PC-9 (cell line): ENCODE results near the gene PTPRO. TPM values are rescaled to one million over a fixed set of nuclear protein-coding genes. Genes with fewer than 3 reads are reported as not detected.

ENCODE experiments used
- BruUV-seq: library from RNA; stranded (reverse); fragments of 400-500 nt; replicated peaks from 2 replicates; lab custom pipeline; 2021; lab: Mats Ljungman, UMichigan
- CTCF ChIA-PET: fragments of 300-600 bp; sonication (Branson Sonifier 250); formaldehyde crosslinking; loops from one replicate; lab custom pipeline; 2022; ENCODE audit warnings: antibody characterized with exemption; lab: Charles Lee
- POLR2A ChIA-PET: fragments of 300-600 bp; sonication (Branson Sonifier 250); formaldehyde crosslinking; loops from one replicate; lab custom pipeline; 2022; ENCODE audit warnings: antibody characterized with exemption; ENCODE audit not compliant: unreplicated experiment; lab: Charles Lee
- DNase-seq, 2 experiments: peaks; one replicate each; pipeline versions ENCODE4 v3.0.0 to v3.0.0-alpha.2; 2015 to 2022; ENCODE audit warnings: mixed read lengths in 1 of 2
- H2AFZ ChIP-seq: fragments of 200-600 bp; sonication (generic); 2 replicates; pipeline ENCODE4 v1.8.1; 2017; ENCODE audit warnings: antibody characterized with exemption
- H3F3A ChIP-seq: fragments of 200-600 bp; sonication (generic); 2 replicates; pipeline ENCODE4 v1.8.1; 2017; ENCODE audit warnings: antibody characterized with exemption, mild to moderate bottlenecking, low read depth; ENCODE audit not compliant: insufficient read depth
- H3K27ac ChIP-seq: fragments of 200-600 bp; sonication (generic); 2 replicates; pipeline ENCODE4 v1.6.1; 2016; ENCODE audit warnings: mixed run types
- H3K27me3 ChIP-seq: fragments of 200-600 bp; sonication (generic); 2 replicates; pipeline ENCODE4 v1.6.1; 2016; ENCODE audit warnings: low read depth, mixed run types; ENCODE audit not compliant: insufficient read depth
- H3K36me3 ChIP-seq: fragments of 200-600 bp; sonication (generic); 2 replicates; pipeline ENCODE4 v1.6.1; 2016; ENCODE audit warnings: low read depth, mixed run types
- H3K4me1 ChIP-seq: fragments of 200-600 bp; sonication (generic); replicated peaks from 2 replicates; pipeline ENCODE4 v1.6.1; 2016; ENCODE audit warnings: mixed run types; ENCODE audit not compliant: insufficient read depth
- H3K4me2 ChIP-seq: fragments of 200-600 bp; sonication (generic); 2 replicates; pipeline ENCODE4 v1.6.1; 2017; ENCODE audit warnings: mixed run types
- H3K4me3 ChIP-seq: fragments of 200-600 bp; sonication (generic); 2 replicates; pipeline ENCODE4 v1.6.1; 2016; ENCODE audit warnings: mixed run types
- H3K79me2 ChIP-seq: fragments of 200-600 bp; sonication (generic); 2 replicates; pipeline ENCODE4 v1.6.1; 2017; ENCODE audit warnings: low read depth, mixed run types
- H3K9me2 ChIP-seq: fragments of 200-600 bp; sonication (generic); 2 replicates; pipeline ENCODE4 v1.8.1; 2017; ENCODE audit warnings: mild to moderate bottlenecking; ENCODE audit not compliant: insufficient read depth
- H3K9me3 ChIP-seq: fragments of 200-600 bp; sonication (generic); 2 replicates; pipeline ENCODE4 v1.8.1; 2016; ENCODE audit warnings: low read depth; ENCODE audit not compliant: insufficient read depth
- H4K20me1 ChIP-seq: fragments of 200-600 bp; sonication (generic); 2 replicates; pipeline ENCODE4 v1.8.1; 2017; ENCODE audit not compliant: insufficient read depth
- CTCF ChIP-seq: fragments of 200-600 bp; sonication (generic); conservative IDR thresholded peaks from 2 replicates; pipeline ENCODE4 v1.6.1; 2017; ENCODE audit warnings: mixed run types, antibody characterized with exemption, mild to moderate bottlenecking, moderate library complexity
- EZH2 ChIP-seq: fragments of 200-600 bp; sonication (generic); IDR thresholded peaks from 2 replicates; pipeline ENCODE4 v1.8.0; 2017; ENCODE audit warnings: antibody characterized with exemption, low read depth
- intact Hi-C: fragments of 100-400 bp; cut with micrococcal nuclease; formaldehyde crosslinking; loops from one replicate; pipeline ENCODE4 v1.10.0; 2022; ENCODE audit not compliant: unreplicated experiment
- total RNA-seq: library from RNA; stranded (reverse); gene quantifications from 2 replicates; pipeline ENCODE4 v1.2.3, GENCODE V29; 2021

The PTPRO gene
- total RNA-seq, 1 experiment from 2014 or later: not detected

- no TSS peak for BruUV-seq
- TF ChIP-seq EZH2: no peak
- TF ChIP-seq CTCF: no peak
- no peaks in the 10 kb centered on the region for H3K36me3 ChIP-seq
- no peaks in the 10 kb centered on the region for H3K4me1 ChIP-seq
- intact Hi-C loops: loop anchor here (10.0 kb wide), 1 partner anchor 436 kb away; no protein-coding TSS in a partner anchor
- ChIA-PET CTCF (no interaction called here), POLR2A (no interaction called here)
- no peak overlapping the region for H3K4me2 ChIP-seq
- no peak for DNase-seq
- no peaks in the 10 kb centered on the region for H4K20me1 ChIP-seq
- H3K4me3 ChIP-seq: no peak overlapping the region
- H2AFZ ChIP-seq: no peak overlapping the region
- H3K27me3 ChIP-seq: no peaks in the 10 kb centered on the region
- H3K27ac ChIP-seq: no peak overlapping the region
- no peaks in the 10 kb centered on the region for H3F3A ChIP-seq
- no peaks in the 10 kb centered on the region for H3K79me2 ChIP-seq
- no peaks in the 10 kb centered on the region for H3K9me3 ChIP-seq
- no peaks in the 10 kb centered on the region for H3K9me2 ChIP-seq
These were observed 216.6 kb downstream of the PTPRO start for GRCh38 chr12:15538881-15539280.

- Histone ChIP-seq H3K27me3 (no peaks in the 10 kb centered on the region), H3K9me2 (no peaks in the 10 kb centered on the region), H3K9me3 (no peaks in the 10 kb centered on the region), H3K79me2 (no peaks in the 10 kb centered on the region), H3K36me3 (no peaks in the 10 kb centered on the region), H3K4me3 (no peak overlapping the region), H2AFZ (no peak overlapping the region), H3K4me1 (no peaks in the 10 kb centered on the region), H3F3A (no peaks in the 10 kb centered on the region), H3K27ac (no peak overlapping the region), H4K20me1 (no peaks in the 10 kb centered on the region), H3K4me2 (no peak overlapping the region)
- intact Hi-C loops: no loop called here
- no peak for TF ChIP-seq EZH2
- TF ChIP-seq CTCF: no peak
- BruUV-seq: no TSS peak
- POLR2A ChIA-PET: no interaction called here
- CTCF ChIA-PET: interaction anchor here (0.7 kb wide), 1 partner anchor 45 kb away, joined by 3 read pairs; no protein-coding TSS in a partner anchor
- DNase-seq: no peak
These were observed 217.7 kb downstream of the PTPRO start for GRCh38 chr12:15540005-15540404.

GRCh38 chr12:15540469-15540872, 218.2 kb downstream of the PTPRO start:
- Histone ChIP-seq H3K4me3 (no peak overlapping the region), H3K36me3 (no peaks in the 10 kb centered on the region), H3K79me2 (no peaks in the 10 kb centered on the region), H3K4me2 (no peak overlapping the region), H4K20me1 (no peaks in the 10 kb centered on the region), H3F3A (no peaks in the 10 kb centered on the region), H3K9me3 (no peaks in the 10 kb centered on the region), H2AFZ (no peak overlapping the region), H3K4me1 (no peaks in the 10 kb centered on the region), H3K27ac (no peak overlapping the region), H3K27me3 (no peaks in the 10 kb centered on the region), H3K9me2 (no peaks in the 10 kb centered on the region)
- CTCF ChIA-PET: interaction anchor here (0.7 kb wide), 1 partner anchor 44 kb away, joined by 3 read pairs; no protein-coding TSS in a partner anchor
- no peak for DNase-seq
- TF ChIP-seq CTCF: no peak
- no TSS peak for BruUV-seq
- POLR2A ChIA-PET: interaction anchor here (0.7 kb wide), 1 partner anchor 693 kb away, joined by 3 read pairs; no protein-coding TSS in a partner anchor
- intact Hi-C loops: no loop called here
